ENCODE data around the gene PDE5A. TPM values are rescaled to one million over a fixed set of nuclear protein-coding genes. Genes with fewer than 3 reads are reported as not detected.

Gene PDE5A
- polyA plus RNA-seq (8.1 and 12.9 TPM in 2 replicates), polyA minus RNA-seq (35.8 and 40.4 TPM in 2 replicates)

- Histone ChIP-seq H2AFZ (ENCODE audit: low read depth, low read length) (peak within 1 kb of the TSS; percentile 40), H3K4me3 (ENCODE audit: low read length) (peak within 1 kb of the TSS; percentile 85), H4K20me1 (ENCODE audit: insufficient read depth) (no peaks in the 10 kb centered on the region), H3K9me2 (ENCODE audit: insufficient read depth, low read length) (no peaks in the 10 kb centered on the region), H3F3A (ENCODE audit: insufficient read depth, low read length, poor library complexity, severe bottlenecking) (no peaks in the 10 kb centered on the region), H3K27ac (ENCODE audit: low read length) (no peak within 1 kb of the TSS), H3K36me3 (ENCODE audit: insufficient read depth, low read length) (no peaks in the 10 kb centered on the region), H3K27me3 (ENCODE audit: insufficient read depth, low read depth, low read length) (peaks cover 26% of the 10 kb centered on the region), H3K79me2 (replicated peaks; ENCODE audit: insufficient read depth, low read length) (no peaks in the 10 kb centered on the region), H3K4me2 (ENCODE audit: low read length) (peak within 1 kb of the TSS; percentile 72), H3K9ac (ENCODE audit: low read length) (peak within 1 kb of the TSS; percentile 59), H3K9me3 (ENCODE audit: low read length) (no peaks in the 10 kb centered on the region)
- TF ChIP-seq POLR2AphosphoS5 (IDR thresholded peaks at IDR 0.05) (no peak), TAF1 (IDR thresholded peaks at IDR 0.05; ENCODE audit: low read depth) (no peak), SMC3 (conservative IDR thresholded peaks at IDR 0.05; ENCODE audit: poor library complexity) (peak; percentile 94), REST (IDR thresholded peaks at IDR 0.05; ENCODE audit: borderline replicate concordance) (no peak), MXI1 (conservative IDR thresholded peaks at IDR 0.05; ENCODE audit: poor library complexity, severe bottlenecking) (peak; percentile 52), EP300 (conservative IDR thresholded peaks at IDR 0.05; ENCODE audit: poor library complexity, severe bottlenecking) (no peak), RAD21 (conservative IDR thresholded peaks at IDR 0.05) (peak; percentile 91), CTCF (IDR thresholded peaks at IDR 0.05; ENCODE audit: poor library complexity, severe bottlenecking) (peak; percentile 97)
Observed at GRCh38 chr4:119628281-119629141, at the start of gene PDE5A. Gene PDE5A (minus strand): TSS chr4:119628804. CDS start chr4:119628671, 133 bp downstream.

- Histone ChIP-seq H4K20me1 (ENCODE audit: insufficient read depth) (no peaks in the 10 kb centered on the region), H3K79me2 (replicated peaks; ENCODE audit: insufficient read depth, low read length) (no peaks in the 10 kb centered on the region), H3K4me3 (ENCODE audit: low read length) (no peak overlapping the region), H3K9me2 (ENCODE audit: insufficient read depth, low read length) (no peaks in the 10 kb centered on the region), H3K36me3 (ENCODE audit: insufficient read depth, low read length) (no peaks in the 10 kb centered on the region), H3K27me3 (ENCODE audit: insufficient read depth, low read depth, low read length) (no peaks in the 10 kb centered on the region), H3K4me2 (ENCODE audit: low read length) (no peak overlapping the region), H3K9me3 (ENCODE audit: low read length) (no peaks in the 10 kb centered on the region), H2AFZ (ENCODE audit: low read depth, low read length) (no peak overlapping the region), H3F3A (ENCODE audit: insufficient read depth, low read length, poor library complexity, severe bottlenecking) (no peaks in the 10 kb centered on the region), H3K9ac (ENCODE audit: low read length) (no peak overlapping the region), H3K27ac (ENCODE audit: low read length) (no peak overlapping the region)
- TF ChIP-seq SMC3 (conservative IDR thresholded peaks at IDR 0.05; ENCODE audit: poor library complexity) (no peak), REST (IDR thresholded peaks at IDR 0.05; ENCODE audit: borderline replicate concordance) (no peak), EP300 (conservative IDR thresholded peaks at IDR 0.05; ENCODE audit: poor library complexity, severe bottlenecking) (no peak), CTCF (IDR thresholded peaks at IDR 0.05; ENCODE audit: poor library complexity, severe bottlenecking) (no peak), TAF1 (IDR thresholded peaks at IDR 0.05; ENCODE audit: low read depth) (no peak), MXI1 (conservative IDR thresholded peaks at IDR 0.05; ENCODE audit: poor library complexity, severe bottlenecking) (no peak), EZH2 (IDR thresholded peaks at IDR 0.05; ENCODE audit: borderline replicate concordance, insufficient read depth, low read length, poor library complexity, severe bottlenecking) (no peak), RAD21 (conservative IDR thresholded peaks at IDR 0.05) (no peak), POLR2AphosphoS5 (IDR thresholded peaks at IDR 0.05) (no peak)
Observed at GRCh38 chr4:119676101-119676500, 47.5 kb upstream of the PDE5A start.
